Liver (tissue), 9 donors: Measurements from ENCODE around the gene PEAK3. TPM values are rescaled to one million over a fixed set of nuclear protein-coding genes. Genes with fewer than 3 reads are reported as not detected.

Source experiments
- DNase-seq: peaks from one replicate; pipeline ENCODE4 v3.0.0-alpha.2; 2017; ENCODE audit warnings: low spot score
- H3K27ac ChIP-seq, 2 donors: one replicate each; pipeline ENCODE4 v1.7.0; 2013; ENCODE audit warnings: inconsistent platforms in 2 of 2, low read length in 2 of 2, control low read depth in 1 of 2, low read depth in 1 of 2, mild to moderate bottlenecking in 1 of 2
- H3K27me3 ChIP-seq, 4 donors: one replicate each; pipeline versions ENCODE4 v1.6.1 to v1.7.0; 2013; ENCODE audit warnings: low read length in 3 of 4, inconsistent platforms in 1 of 4, mild to moderate bottlenecking in 1 of 4, moderate library complexity in 1 of 4; ENCODE audit not compliant: control insufficient read depth in 4 of 4, insufficient read depth in 4 of 4
- H3K36me3 ChIP-seq, 4 donors: one replicate each; pipeline versions ENCODE4 v1.6.1 to v1.7.0; 2013; ENCODE audit warnings: low read length in 3 of 4, mild to moderate bottlenecking in 3 of 4, low read depth in 1 of 4, moderate library complexity in 1 of 4; ENCODE audit not compliant: control insufficient read depth in 4 of 4, insufficient read depth in 3 of 4
- H3K4me1 ChIP-seq, 4 donors: one replicate each; pipeline versions ENCODE4 v1.6.1 to v1.7.0; 2013; ENCODE audit warnings: low read length in 3 of 4, mild to moderate bottlenecking in 3 of 4, moderate library complexity in 1 of 4; ENCODE audit not compliant: control insufficient read depth in 4 of 4, insufficient read depth in 4 of 4
- H3K4me3 ChIP-seq, 3 donors: one replicate each; pipeline versions ENCODE4 v1.6.1 to v1.7.0; 2013; ENCODE audit warnings: low read length in 3 of 3, control low read depth in 1 of 3, low read depth in 1 of 3, mild to moderate bottlenecking in 1 of 3
- H3K9ac ChIP-seq, 2 donors: one replicate each; pipeline ENCODE4 v1.7.0; 2013; ENCODE audit warnings: low read length in 2 of 2, mild to moderate bottlenecking in 2 of 2, moderate library complexity in 2 of 2, control low read depth in 1 of 2, low read depth in 1 of 2
- H3K9me3 ChIP-seq, 4 donors: one replicate each; pipeline versions ENCODE4 v1.6.1 to v1.7.0; 2013; ENCODE audit warnings: low read length in 3 of 4; ENCODE audit not compliant: control insufficient read depth in 4 of 4
- ATF3 ChIP-seq: IDR thresholded peaks from 2 replicates; pipeline ENCODE4 v1.6.1; 2016; ENCODE audit warnings: antibody characterized with exemption
- CTCF ChIP-seq: fragments of 150-350 bp; IDR thresholded peaks from 2 replicates; pipeline ENCODE4 v1.5.1; 2017; ENCODE audit warnings: improper control_type of control experiment, low read depth, low read length; ENCODE audit not compliant: missing input control
- EGR1 ChIP-seq, 2 donors: IDR thresholded peaks; 2 replicates each; pipeline ENCODE4 v1.6.1; 2016 to 2018; ENCODE audit warnings: antibody characterized with exemption in 2 of 2, low read depth in 2 of 2
- FOXA1 ChIP-seq: IDR thresholded peaks from 2 replicates; pipeline ENCODE4 v1.6.1; 2016; ENCODE audit warnings: antibody characterized with exemption
- FOXA2 ChIP-seq: IDR thresholded peaks from 2 replicates; pipeline ENCODE4 v1.6.1; 2016; ENCODE audit warnings: antibody characterized with exemption
- GABPA ChIP-seq, 2 donors: IDR thresholded peaks in 1 of 2; conservative IDR thresholded peaks in 1 of 2; 2 replicates each; pipeline ENCODE4 v1.6.1; 2016; ENCODE audit warnings: antibody characterized with exemption in 2 of 2, mild to moderate bottlenecking in 1 of 2, moderate library complexity in 1 of 2
- HNF4A ChIP-seq, 2 donors: conservative IDR thresholded peaks; 2 replicates each; pipeline ENCODE4 v1.6.1; 2016; ENCODE audit warnings: antibody characterized with exemption in 2 of 2, mild to moderate bottlenecking in 2 of 2
- JUND ChIP-seq, 2 donors: IDR thresholded peaks; 2 replicates each; pipeline ENCODE4 v1.6.1; 2016; ENCODE audit warnings: antibody characterized with exemption in 2 of 2
- MAX ChIP-seq: IDR thresholded peaks from 2 replicates; pipeline ENCODE4 v1.6.1; 2016; ENCODE audit warnings: antibody characterized with exemption
- NR2F2 ChIP-seq: IDR thresholded peaks from 2 replicates; pipeline ENCODE4 v1.6.1; 2016; ENCODE audit warnings: antibody characterized with exemption
- RAD21 ChIP-seq, 2 donors: IDR thresholded peaks; 2 replicates each; pipeline ENCODE4 v1.6.1; 2016; ENCODE audit warnings: antibody characterized with exemption in 2 of 2, mild to moderate bottlenecking in 2 of 2
- REST ChIP-seq: IDR thresholded peaks from 2 replicates; pipeline ENCODE4 v1.6.1; 2016; ENCODE audit warnings: antibody characterized with exemption, mild to moderate bottlenecking
- RXRA ChIP-seq, 2 donors: IDR thresholded peaks; 2 replicates each; pipeline ENCODE4 v1.6.1; 2017 to 2018; ENCODE audit warnings: antibody characterized with exemption in 2 of 2, mild to moderate bottlenecking in 1 of 2
- SP1 ChIP-seq: IDR thresholded peaks from 2 replicates; pipeline ENCODE4 v1.6.1; 2018; ENCODE audit warnings: antibody characterized with exemption, mild to moderate bottlenecking
- TAF1 ChIP-seq: conservative IDR thresholded peaks from 2 replicates; pipeline ENCODE4 v1.6.1; 2016; ENCODE audit warnings: antibody characterized with exemption, mild to moderate bottlenecking
- YY1 ChIP-seq: IDR thresholded peaks from 2 replicates; pipeline ENCODE4 v1.6.1; 2016; ENCODE audit warnings: antibody characterized with exemption, mild to moderate bottlenecking
- ZBTB33 ChIP-seq: IDR thresholded peaks from 2 replicates; pipeline ENCODE4 v1.6.1; 2016; ENCODE audit warnings: antibody characterized with exemption
- WGBS: extraction: QIAGEN DNeasy Blood & Tissue Kit; methylation state at CpG from one replicate; pipeline ENCODE4 v1.1.7; 2013; 5-methylcytosine and 5-hydroxymethylcytosine counted together
- polyA plus RNA-seq, 2 donors: library from polyadenylated mRNA; stranded (reverse) in 1 of 2; unstranded in 1 of 2; fragments of 200-250 nt in 1 of 2; fragments of >200 nt in 1 of 2; fragmentation: Nextera tagmentation in 1 of 2; extraction: Ambion mirVana in 1 of 2; gene quantifications; one replicate each; pipeline versions ENCODE4 v1.2.1 to v1.2.3, GENCODE V29; 2013 to 2015
- total RNA-seq, 2 donors: library from RNA; depleted of rRNA; stranded (reverse); fragments of >200 nt; gene quantifications; one replicate each; pipeline ENCODE4 v1.2.3, GENCODE V29; 2014
- donor health status: healthy.
- donor health status: healthy.
- donor health status: healthy.
- donor health status: healthy.
- donor health status: healthy.

The PEAK3 gene
- total and polyA plus RNA-seq, 4 donors = 0.09 to 0.67 (median 0.31) TPM

GRCh38 chr19:2225415-2226050 lies 56.4 kb downstream of the PEAK3 start (continued):
- TF ChIP-seq FOXA2 = no peak
- TF ChIP-seq ZBTB33 = no peak

- Histone ChIP-seq H3K36me3 (peaks cover 7 to 42% (median 13%) of the 10 kb centered on the region in 4 donors), H3K4me1 (peaks cover 7 to 23% (median 13%) of the 10 kb centered on the region in 4 donors), H3K4me3 (no peak overlapping the region), H3K27ac (no peak overlapping the region), H3K9ac (no peak overlapping the region), H3K27me3 (no peaks in the 10 kb centered on the region), H3K9me3 (no peaks in the 10 kb centered on the region)
- no peak for DNase-seq
- no peak for TF ChIP-seq RAD21 (IDR thresholded peaks at IDR 0.05)
- no peak for TF ChIP-seq GABPA (IDR thresholded peaks at IDR 0.05 in 1 of 2, conservative IDR thresholded peaks at IDR 0.05 in 1 of 2)
- no peak for TF ChIP-seq FOXA2
- TF ChIP-seq CTCF = no peak
- TF ChIP-seq EGR1 (IDR thresholded peaks at IDR 0.05; ENCODE audit: low read depth in 2 of 2) = no peak
- TF ChIP-seq MAX = no peak
- TF ChIP-seq YY1 = no peak
- TF ChIP-seq TAF1 = no peak
- TF ChIP-seq ZBTB33 = no peak
- TF ChIP-seq RXRA (IDR thresholded peaks at IDR 0.05) = no peak
- no peak for TF ChIP-seq REST
- TF ChIP-seq SP1 = no peak
- no peak for TF ChIP-seq ATF3
- TF ChIP-seq JUND (IDR thresholded peaks at IDR 0.05) = no peak
- no peak for TF ChIP-seq HNF4A (conservative IDR thresholded peaks at IDR 0.05)
- TF ChIP-seq FOXA1 = no peak
- no peak for TF ChIP-seq NR2F2
- WGBS = 93% methylated on average over 13 of the region's 13 CpGs
Observed at GRCh38 chr19:2224754-2225349, 57.1 kb downstream of the PEAK3 start.
